ACC112 (cell line): ENCODE results near the gene EYA3.

Source experiments
- H2AFZ ChIP-seq: fragments of 200-600 bp; sonication (generic); one replicate; pipeline ENCODE4 v1.6.0; 2017; ENCODE audit warnings: antibody characterized with exemption, low read length; ENCODE audit not compliant: unreplicated experiment
- H3K27ac ChIP-seq: fragments of 200-600 bp; sonication (generic); 2 replicates; pipeline ENCODE4 v1.5.1; 2014; ENCODE audit warnings: low read depth, mild to moderate bottlenecking, antibody characterized with exemption, low read length, moderate library complexity
- H3K27me3 ChIP-seq: fragments of 200-600 bp; sonication (generic); 2 replicates; pipeline ENCODE4 v1.6.1; 2014; ENCODE audit warnings: mild to moderate bottlenecking, antibody characterized with exemption, low read length, moderate library complexity, mixed read lengths; ENCODE audit not compliant: insufficient read depth
- H3K36me3 ChIP-seq: fragments of 200-600 bp; sonication (generic); 2 replicates; pipeline ENCODE4 v1.6.1; 2016; ENCODE audit warnings: mild to moderate bottlenecking, antibody characterized with exemption, low read length, moderate library complexity, mixed read lengths; ENCODE audit not compliant: insufficient read depth
- H3K4me1 ChIP-seq: fragments of 200-600 bp; sonication (generic); one replicate; pipeline ENCODE4 v1.6.1; 2016; ENCODE audit warnings: low read length, mixed read lengths; ENCODE audit not compliant: insufficient read depth, unreplicated experiment, control insufficient read depth
- H3K4me3 ChIP-seq: fragments of 200-600 bp; sonication (generic); 2 replicates; pipeline ENCODE4 v1.5.1; 2014; ENCODE audit warnings: mild to moderate bottlenecking, low read depth, low read length
- H3K79me2 ChIP-seq: fragments of 200-600 bp; sonication (generic); one replicate; pipeline ENCODE4 v1.6.0; 2016; ENCODE audit warnings: low read length; ENCODE audit not compliant: control insufficient read depth, unreplicated experiment, insufficient read depth

EYA3 gene

DNA sequence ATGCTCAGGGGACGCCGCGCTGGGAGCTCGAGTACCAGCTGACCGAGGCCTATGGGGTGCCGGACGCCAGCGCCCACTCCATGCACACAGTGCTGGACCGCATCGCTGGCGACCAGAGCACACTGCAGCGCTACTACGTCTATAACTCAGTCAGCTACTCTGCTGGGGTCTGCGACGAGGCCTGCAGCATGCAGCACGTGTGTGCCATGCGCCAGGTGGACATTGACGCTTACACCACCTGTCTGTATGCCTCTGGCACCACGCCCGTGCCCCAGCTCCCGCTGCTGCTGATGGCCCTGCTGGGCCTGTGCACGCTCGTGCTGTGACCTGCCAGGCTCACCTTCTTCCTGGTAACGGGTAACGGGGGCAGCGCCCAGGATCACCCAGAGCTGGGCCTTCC lies 129.9 kb downstream of the EYA3 start:
- Histone ChIP-seq H3K36me3 (no peaks in the 10 kb centered on the region), H3K79me2 (no peaks in the 10 kb centered on the region), H3K27me3 (no peaks in the 10 kb centered on the region), H3K27ac (no peak overlapping the region), H3K4me1 (peaks cover 16% of the 10 kb centered on the region), H2AFZ (no peak overlapping the region), H3K4me3 (no peak overlapping the region)

DNA sequence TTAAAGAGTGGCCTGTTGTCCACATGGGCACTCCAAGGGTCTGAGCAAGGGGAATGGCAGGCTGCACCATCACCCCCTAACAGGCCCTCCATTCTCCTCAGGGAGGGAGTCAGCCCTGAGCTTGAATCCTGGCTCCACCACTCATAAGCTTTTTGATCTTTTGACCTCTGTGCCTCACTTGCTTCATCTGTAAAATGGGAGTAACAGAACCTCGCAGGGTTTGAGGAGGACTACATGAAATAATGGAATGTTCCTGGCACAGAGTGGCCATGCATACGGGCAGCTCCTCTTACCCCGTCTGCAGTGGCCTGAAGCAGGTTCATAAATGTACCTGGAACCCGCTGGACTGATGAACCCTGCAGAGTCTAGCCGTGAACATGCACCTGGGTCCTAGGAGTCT lies 130.8 kb downstream of the EYA3 start:
- Histone ChIP-seq H3K79me2 (no peaks in the 10 kb centered on the region), H3K4me3 (no peak overlapping the region), H3K27ac (no peak overlapping the region), H3K27me3 (no peaks in the 10 kb centered on the region), H3K36me3 (no peaks in the 10 kb centered on the region), H2AFZ (no peak overlapping the region), H3K4me1 (peaks cover 16% of the 10 kb centered on the region)

GRCh38 chr1:27956761-27957160 lies 131.6 kb downstream of the EYA3 start:
- Histone ChIP-seq H3K4me1 (peaks cover 16% of the 10 kb centered on the region), H3K79me2 (no peaks in the 10 kb centered on the region), H2AFZ (no peak overlapping the region), H3K27me3 (no peaks in the 10 kb centered on the region), H3K4me3 (no peak overlapping the region), H3K36me3 (no peaks in the 10 kb centered on the region), H3K27ac (no peak overlapping the region)

GRCh38 chr1:27955076-27955475 lies 133.3 kb downstream of the EYA3 start:
- H3K4me3 ChIP-seq: no peak overlapping the region
- H3K27ac ChIP-seq: no peak overlapping the region
- no peaks in the 10 kb centered on the region for H3K27me3 ChIP-seq
- no peak overlapping the region for H2AFZ ChIP-seq
- no peaks in the 10 kb centered on the region for H3K36me3 ChIP-seq
- H3K4me1 ChIP-seq: peaks cover under 1% of the 10 kb centered on the region
- no peaks in the 10 kb centered on the region for H3K79me2 ChIP-seq

- no peak overlapping the region for H3K27ac ChIP-seq
- no peaks in the 10 kb centered on the region for H3K4me1 ChIP-seq
- no peak overlapping the region for H2AFZ ChIP-seq
- no peaks in the 10 kb centered on the region for H3K36me3 ChIP-seq
- no peaks in the 10 kb centered on the region for H3K79me2 ChIP-seq
- no peaks in the 10 kb centered on the region for H3K27me3 ChIP-seq
- no peak overlapping the region for H3K4me3 ChIP-seq
Observed at GRCh38 chr1:27954186-27954585, 134.2 kb downstream of the EYA3 start.

- Histone ChIP-seq H2AFZ (no peak overlapping the region), H3K79me2 (no peaks in the 10 kb centered on the region), H3K4me1 (no peaks in the 10 kb centered on the region), H3K4me3 (no peak overlapping the region), H3K27ac (no peak overlapping the region), H3K27me3 (no peaks in the 10 kb centered on the region), H3K36me3 (no peaks in the 10 kb centered on the region)
Observed at GRCh38 chr1:27952147-27952546, 136.3 kb downstream of the EYA3 start.

- Histone ChIP-seq H3K27me3 (no peaks in the 10 kb centered on the region), H3K36me3 (no peaks in the 10 kb centered on the region), H3K4me1 (no peaks in the 10 kb centered on the region), H3K27ac (no peak overlapping the region), H3K4me3 (no peak overlapping the region), H3K79me2 (no peaks in the 10 kb centered on the region), H2AFZ (no peak overlapping the region)
Observed at GRCh38 chr1:27951396-27951795, 137.0 kb downstream of the EYA3 start.

DNA sequence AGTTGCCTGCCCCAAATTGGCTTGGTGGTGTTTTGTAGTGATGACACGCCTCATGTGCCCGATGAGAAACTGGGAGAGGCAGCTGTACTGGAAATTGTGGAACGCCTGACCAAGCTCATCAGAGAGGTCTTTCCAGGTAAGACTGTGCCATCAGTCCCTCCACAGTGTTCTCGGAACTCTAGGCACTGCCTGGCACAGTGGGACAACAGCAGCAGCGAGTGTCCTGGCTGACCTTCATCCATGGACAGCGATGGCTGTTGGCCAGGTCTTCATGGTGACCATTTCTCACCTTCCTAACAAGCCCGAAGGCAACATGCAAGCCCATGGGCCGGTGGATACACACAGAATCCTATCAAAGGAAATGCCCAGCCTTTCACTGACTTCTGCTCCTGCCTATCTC lies 139.4 kb downstream of the EYA3 start:
- no peak overlapping the region for H3K4me3 ChIP-seq
- H3K4me1 ChIP-seq: no peaks in the 10 kb centered on the region
- no peaks in the 10 kb centered on the region for H3K79me2 ChIP-seq
- no peaks in the 10 kb centered on the region for H3K36me3 ChIP-seq
- no peak overlapping the region for H2AFZ ChIP-seq
- no peak overlapping the region for H3K27ac ChIP-seq
- H3K27me3 ChIP-seq: no peaks in the 10 kb centered on the region

DNA sequence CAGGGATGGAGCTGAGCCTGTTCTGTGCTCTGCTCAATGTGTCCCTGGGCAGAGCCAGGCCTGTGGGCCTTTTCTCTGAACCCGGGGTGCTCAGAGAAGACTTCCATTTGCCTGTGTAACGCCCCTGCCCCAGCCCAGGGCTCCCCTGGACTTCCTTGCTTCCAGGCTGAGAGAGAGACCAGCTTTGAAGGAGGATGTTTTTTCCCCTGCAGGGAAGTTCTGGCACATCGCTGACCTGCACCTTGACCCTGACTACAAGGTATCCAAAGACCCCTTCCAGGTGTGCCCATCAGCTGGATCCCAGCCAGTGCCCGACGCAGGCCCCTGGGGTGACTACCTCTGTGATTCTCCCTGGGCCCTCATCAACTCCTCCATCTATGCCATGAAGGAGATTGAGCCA lies 143.4 kb downstream of the EYA3 start:
- no peaks in the 10 kb centered on the region for H3K79me2 ChIP-seq
- H3K27ac ChIP-seq: no peak overlapping the region
- no peak overlapping the region for H3K4me3 ChIP-seq
- no peaks in the 10 kb centered on the region for H3K27me3 ChIP-seq
- no peaks in the 10 kb centered on the region for H3K36me3 ChIP-seq
- no peak overlapping the region for H2AFZ ChIP-seq
- no peaks in the 10 kb centered on the region for H3K4me1 ChIP-seq

DNA sequence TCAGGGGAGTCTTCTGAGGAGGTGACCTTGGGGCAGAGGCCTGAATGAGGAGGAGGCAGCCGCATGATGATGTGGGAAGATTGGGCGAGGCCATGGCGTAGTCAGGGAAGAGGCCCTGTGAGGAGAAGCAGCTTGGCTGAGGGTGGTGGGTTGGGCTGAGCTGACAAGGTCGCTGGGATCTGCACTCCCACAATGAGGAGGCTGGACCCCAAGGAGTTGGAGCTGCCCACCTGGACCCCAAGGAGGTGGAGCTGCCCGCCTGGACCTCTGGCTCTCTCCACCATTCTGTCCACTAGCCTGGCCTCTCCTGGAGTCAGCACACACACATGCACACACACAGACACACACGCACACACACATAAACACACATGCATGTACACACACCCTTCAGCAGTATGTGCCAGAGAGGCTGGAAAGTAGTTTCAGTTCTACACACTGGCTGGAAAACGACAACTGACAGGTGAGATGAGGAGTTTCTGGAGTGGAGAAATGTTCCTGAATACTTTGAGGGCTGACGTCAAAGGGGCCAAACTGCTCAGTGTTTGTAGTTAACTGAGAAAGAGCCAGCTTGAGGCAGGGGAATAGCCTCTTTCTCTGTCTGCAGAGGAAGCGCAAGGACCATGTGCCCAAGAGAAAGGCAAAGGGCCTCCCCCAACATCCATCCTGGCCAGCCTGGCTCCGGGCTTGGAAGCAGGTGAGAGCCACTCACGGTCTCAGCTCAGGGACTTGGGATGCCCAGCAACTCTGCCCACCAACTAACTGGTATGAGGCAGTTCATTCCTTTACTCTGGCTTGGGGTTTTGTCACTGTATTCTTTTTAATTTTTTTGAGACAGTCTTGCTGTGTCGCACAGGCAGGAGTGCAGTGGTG lies 146.5 kb downstream of the EYA3 start:
- Histone ChIP-seq H3K4me3 (no peak overlapping the region), H3K36me3 (no peaks in the 10 kb centered on the region), H3K27me3 (no peaks in the 10 kb centered on the region), H3K27ac (no peak overlapping the region), H3K79me2 (no peaks in the 10 kb centered on the region), H2AFZ (no peak overlapping the region), H3K4me1 (peaks cover 4% of the 10 kb centered on the region)

- no peaks in the 10 kb centered on the region for H3K36me3 ChIP-seq
- H2AFZ ChIP-seq: no peak overlapping the region
- H3K79me2 ChIP-seq: no peaks in the 10 kb centered on the region
- no peak overlapping the region for H3K4me3 ChIP-seq
- peaks cover under 1% of the 10 kb centered on the region; the same call in 1 of the 2 replicates for H3K27me3 ChIP-seq
- no peak overlapping the region for H3K27ac ChIP-seq
- H3K4me1 ChIP-seq: peaks cover 5% of the 10 kb centered on the region
Observed at GRCh38 chr1:27940870-27941560, 147.4 kb downstream of the EYA3 start.
